ENCODE measurements around the gene PURA. TPM values are rescaled to one million over a fixed set of nuclear protein-coding genes. Genes with fewer than 3 reads are reported as not detected.

PURA gene
- total RNA-seq, 4 donors from 2014 or later, result 12.5 to 31.8 (median 21.9) TPM

GRCh38 chr5:140162781-140163180 lies 48.9 kb downstream of the PURA start:
- TF ChIP-seq, protein P1, sequence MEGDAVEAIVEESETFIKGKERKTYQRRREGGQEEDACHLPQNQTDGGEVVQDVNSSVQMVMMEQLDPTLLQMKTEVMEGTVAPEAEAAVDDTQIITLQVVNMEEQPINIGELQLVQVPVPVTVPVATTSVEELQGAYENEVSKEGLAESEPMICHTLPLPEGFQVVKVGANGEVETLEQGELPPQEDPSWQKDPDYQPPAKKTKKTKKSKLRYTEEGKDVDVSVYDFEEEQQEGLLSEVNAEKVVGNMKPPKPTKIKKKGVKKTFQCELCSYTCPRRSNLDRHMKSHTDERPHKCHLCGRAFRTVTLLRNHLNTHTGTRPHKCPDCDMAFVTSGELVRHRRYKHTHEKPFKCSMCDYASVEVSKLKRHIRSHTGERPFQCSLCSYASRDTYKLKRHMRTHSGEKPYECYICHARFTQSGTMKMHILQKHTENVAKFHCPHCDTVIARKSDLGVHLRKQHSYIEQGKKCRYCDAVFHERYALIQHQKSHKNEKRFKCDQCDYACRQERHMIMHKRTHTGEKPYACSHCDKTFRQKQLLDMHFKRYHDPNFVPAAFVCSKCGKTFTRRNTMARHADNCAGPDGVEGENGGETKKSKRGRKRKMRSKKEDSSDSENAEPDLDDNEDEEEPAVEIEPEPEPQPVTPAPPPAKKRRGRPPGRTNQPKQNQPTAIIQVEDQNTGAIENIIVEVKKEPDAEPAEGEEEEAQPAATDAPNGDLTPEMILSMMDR (IDR thresholded peaks at IDR 0.05), result no peak
- TF ChIP-seq EP300 (IDR thresholded peaks at IDR 0.05) (no peak), POLR2AphosphoS5 (IDR thresholded peaks at IDR 0.05) (no peak), POLR2A (IDR thresholded peaks at IDR 0.05) (no peak)
- Histone ChIP-seq H3K27me3 (no peaks in the 10 kb centered on the region), H3K9me3 (no peaks in the 10 kb centered on the region), H3K27ac (no peak overlapping the region), H3K4me1 (peaks cover 13% of the 10 kb centered on the region), H3K4me3 (no peak overlapping the region), H3K36me3 (no peaks in the 10 kb centered on the region)
- WGBS, result 66% methylated on average over 5 of the region's 5 CpGs
- DNase-seq (ENCODE audit: low spot score in 2 of 2), result peak in 1 of 2 donors; percentile 47

DNA sequence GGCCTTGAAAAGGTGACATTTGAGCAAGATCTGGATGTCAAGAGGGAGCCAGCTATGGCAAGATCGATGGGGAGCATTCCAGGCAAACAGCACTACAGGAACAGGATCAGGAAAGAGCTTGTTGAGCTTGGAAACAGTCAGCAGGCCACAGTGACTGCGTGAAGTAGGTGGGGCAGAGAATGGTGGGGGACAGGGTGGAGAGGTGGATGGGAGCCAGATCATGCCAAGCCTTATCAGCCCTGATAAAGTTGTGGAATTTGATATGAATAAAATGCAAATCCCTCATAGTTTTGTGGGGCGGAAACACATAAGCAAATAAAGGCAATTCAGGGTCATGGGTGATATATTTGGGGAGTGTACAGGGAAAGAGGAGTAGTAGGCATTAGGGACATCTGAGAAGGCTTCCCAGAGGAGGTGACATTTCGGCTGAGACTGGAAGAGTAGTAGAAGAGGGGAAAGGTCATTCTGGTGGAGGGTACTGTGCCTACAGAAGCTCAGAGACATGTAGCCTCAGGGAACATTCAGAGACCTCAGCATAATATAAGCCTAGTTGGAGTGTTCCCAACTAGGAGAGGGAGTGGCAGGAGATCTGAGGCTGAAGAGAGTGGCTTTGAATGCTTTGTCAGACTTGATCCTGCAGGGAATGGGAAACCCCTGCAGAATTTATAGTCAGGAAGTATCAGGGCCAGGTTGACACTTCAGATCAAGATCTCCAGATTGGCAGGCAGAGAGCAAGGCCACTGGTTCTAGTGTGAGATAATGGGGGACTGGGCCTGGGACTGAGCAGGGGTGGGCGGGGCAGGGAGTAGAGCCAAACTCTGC lies 51.4 kb downstream of the PURA start:
- H3K4me3 ChIP-seq, result no peak overlapping the region
- H3K27ac ChIP-seq, result no peak overlapping the region
- H3K4me1 ChIP-seq, result peaks cover 13% of the 10 kb centered on the region
- peak in 1 of 2 donors; percentile 16 for DNase-seq (ENCODE audit: low spot score in 2 of 2)
- H3K9me3 ChIP-seq, result no peaks in the 10 kb centered on the region
- WGBS, result 48% methylated on average over 5 of the region's 5 CpGs
- H3K27me3 ChIP-seq, result no peaks in the 10 kb centered on the region
- TF ChIP-seq EP300 (IDR thresholded peaks at IDR 0.05) (no peak), POLR2A (IDR thresholded peaks at IDR 0.05) (no peak), POLR2AphosphoS5 (IDR thresholded peaks at IDR 0.05) (no peak)
- TF ChIP-seq, protein P1 (IDR thresholded peaks at IDR 0.05), result no peak
- no peaks in the 10 kb centered on the region for H3K36me3 ChIP-seq

- TF ChIP-seq POLR2A (IDR thresholded peaks at IDR 0.05) (no peak), POLR2AphosphoS5 (IDR thresholded peaks at IDR 0.05) (no peak), EP300 (IDR thresholded peaks at IDR 0.05) (no peak)
- TF ChIP-seq, protein P1 (IDR thresholded peaks at IDR 0.05), result no peak
- no peaks in the 10 kb centered on the region for H3K27me3 ChIP-seq
- WGBS, result 50% methylated on average over 4 of the region's 4 CpGs
Observed at GRCh38 chr5:140165923-140166270, 52.0 kb downstream of the PURA start.

DNA sequence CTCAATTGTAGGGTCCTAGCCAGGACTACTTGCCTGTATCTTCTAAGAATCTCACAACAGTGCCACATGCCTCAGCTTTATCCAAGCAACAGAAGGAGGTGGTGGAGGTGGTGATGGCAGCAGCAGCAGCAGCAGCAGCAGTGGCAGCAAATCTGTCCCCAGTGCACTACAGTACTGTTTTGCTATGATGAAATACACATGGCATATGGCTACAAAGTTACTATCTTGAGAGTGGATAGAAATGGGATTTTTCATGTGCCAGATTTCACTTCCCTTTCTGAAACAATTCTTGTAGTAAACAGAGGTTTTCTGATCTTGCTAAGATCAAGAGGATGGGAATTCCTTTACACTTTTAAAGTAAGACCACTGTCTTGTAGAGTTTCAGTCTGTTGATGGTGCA lies 53.0 kb downstream of the PURA start:
- Histone ChIP-seq H3K4me1 (peaks cover 13% of the 10 kb centered on the region), H3K9me3 (no peaks in the 10 kb centered on the region), H3K36me3 (no peaks in the 10 kb centered on the region), H3K27ac (no peak overlapping the region), H3K27me3 (no peaks in the 10 kb centered on the region), H3K4me3 (no peak overlapping the region)
- TF ChIP-seq, protein P1 (IDR thresholded peaks at IDR 0.05), result no peak
- TF ChIP-seq POLR2AphosphoS5 (IDR thresholded peaks at IDR 0.05), result no peak
- TF ChIP-seq EP300 (IDR thresholded peaks at IDR 0.05), result no peak
- DNase-seq (ENCODE audit: low spot score in 2 of 2), result no peak

More at GRCh38 chr5:140165923-140166270, 52.0 kb downstream of the PURA start:
- DNase-seq (ENCODE audit: low spot score in 2 of 2), result peak in 1 of 2 donors; percentile 52
- Histone ChIP-seq H3K4me3 (no peak overlapping the region), H3K9me3 (no peaks in the 10 kb centered on the region), H3K27ac (no peak overlapping the region), H3K36me3 (no peaks in the 10 kb centered on the region), H3K4me1 (peaks cover 13% of the 10 kb centered on the region)

GRCh38 chr5:140168371-140168770 lies 54.5 kb downstream of the PURA start:
- H3K4me3 ChIP-seq, result no peak overlapping the region
- no peak overlapping the region for H3K27ac ChIP-seq
- WGBS, result 94% methylated on average over 2 of the region's 2 CpGs
- H3K9me3 ChIP-seq, result no peaks in the 10 kb centered on the region
- peaks cover 13% of the 10 kb centered on the region for H3K4me1 ChIP-seq
- H3K36me3 ChIP-seq, result no peaks in the 10 kb centered on the region
- DNase-seq (ENCODE audit: low spot score in 2 of 2), result no peak
- no peaks in the 10 kb centered on the region for H3K27me3 ChIP-seq
- TF ChIP-seq POLR2AphosphoS5 (IDR thresholded peaks at IDR 0.05), result no peak
- no peak for TF ChIP-seq EP300 (IDR thresholded peaks at IDR 0.05)
- TF ChIP-seq, protein P1 (IDR thresholded peaks at IDR 0.05), result no peak
- no peak for TF ChIP-seq POLR2A (IDR thresholded peaks at IDR 0.05)

Measured in suprapubic skin (tissue), 4 donors.